ENCODE measurements around the gene CD86. TPM values are rescaled to one million over a fixed set of nuclear protein-coding genes. Genes with fewer than 3 reads are reported as not detected.
"Not testable (repeated sequence)": the region's sequence is repeated elsewhere in the genome, so short reads cannot be mapped to it uniquely, and the experiment has no call there.

Gene CD86
- total RNA-seq, 2 experiments from 2014 or later = 0.08 to 0.12 TPM

- Mint-ChIP-seq H3K27ac (peak overlapping the region; percentile 2), H3K4me1 (peaks cover 15% of the 10 kb centered on the region), H3K4me3 (no peak overlapping the region), H3K36me3 (no peaks in the 10 kb centered on the region), H3K9me3 (peaks cover 9% of the 10 kb centered on the region), H3K27me3 (peaks cover 4% of the 10 kb centered on the region)
- no peak for DNase-seq
Measured at GRCh38 chr3:122031123-122031468, 24.1 kb upstream of the CD86 start.

- peaks cover 14% of the 10 kb centered on the region for H3K9me3 Mint-ChIP-seq
- H3K36me3 Mint-ChIP-seq = no peaks in the 10 kb centered on the region
- no peak overlapping the region for H3K27ac Mint-ChIP-seq
- no peak overlapping the region for H3K4me3 Mint-ChIP-seq
- H3K4me1 Mint-ChIP-seq = peaks cover 15% of the 10 kb centered on the region
- peaks cover 4% of the 10 kb centered on the region for H3K27me3 Mint-ChIP-seq
- no peak for DNase-seq
Measured at GRCh38 chr3:122032531-122032930, 22.6 kb upstream of the CD86 start.

- no peak for DNase-seq
- peaks cover 19% of the 10 kb centered on the region for H3K9me3 Mint-ChIP-seq
- no peak overlapping the region for H3K27ac Mint-ChIP-seq
- peaks cover 3% of the 10 kb centered on the region for H3K36me3 Mint-ChIP-seq
- peaks cover 15% of the 10 kb centered on the region for H3K4me1 Mint-ChIP-seq
- peaks cover 4% of the 10 kb centered on the region for H3K27me3 Mint-ChIP-seq
- no peak overlapping the region for H3K4me3 Mint-ChIP-seq
Measured at GRCh38 chr3:122033023-122033422, 22.1 kb upstream of the CD86 start.

GRCh38 chr3:122047296-122047695, 7.9 kb upstream of the CD86 start:
- not testable (repeated sequence) for DNase-seq, H3K4me1 Mint-ChIP-seq, H3K27ac Mint-ChIP-seq, H3K4me3 Mint-ChIP-seq, H3K9me3 Mint-ChIP-seq, H3K36me3 Mint-ChIP-seq
- peaks cover 15% of the 10 kb centered on the region for H3K27me3 Mint-ChIP-seq

- H3K4me3 Mint-ChIP-seq, DNase-seq, H3K27ac Mint-ChIP-seq, H3K4me1 Mint-ChIP-seq, H3K36me3 Mint-ChIP-seq, H3K9me3 Mint-ChIP-seq: not testable (repeated sequence)
- H3K27me3 Mint-ChIP-seq = peaks cover 19% of the 10 kb centered on the region
Measured at GRCh38 chr3:122047773-122048172, 7.4 kb upstream of the CD86 start.

- Mint-ChIP-seq H3K27ac (no peak overlapping the region), H3K27me3 (peaks cover 42% of the 10 kb centered on the region), H3K4me3 (no peak overlapping the region), H3K36me3 (no peaks in the 10 kb centered on the region), H3K9me3 (no peaks in the 10 kb centered on the region), H3K4me1 (peaks cover 2% of the 10 kb centered on the region)
- no peak for DNase-seq
Measured at GRCh38 chr3:122052968-122053367, 2.2 kb upstream of the CD86 start.

- Mint-ChIP-seq H3K4me3 (no peak overlapping the region), H3K27me3 (peaks cover 33% of the 10 kb centered on the region), H3K9me3 (no peaks in the 10 kb centered on the region), H3K27ac (no peak overlapping the region), H3K36me3 (no peaks in the 10 kb centered on the region), H3K4me1 (peaks cover 2% of the 10 kb centered on the region)
- no peak for DNase-seq
Measured at GRCh38 chr3:122057671-122058070, 2.5 kb downstream of the CD86 start.

GRCh38 chr3:122058294-122058693, 3.1 kb downstream of the CD86 start:
- H3K36me3 Mint-ChIP-seq = no peaks in the 10 kb centered on the region
- no peaks in the 10 kb centered on the region for H3K9me3 Mint-ChIP-seq
- H3K4me1 Mint-ChIP-seq = peaks cover 2% of the 10 kb centered on the region
- H3K27ac Mint-ChIP-seq = no peak overlapping the region
- H3K4me3 Mint-ChIP-seq = no peak overlapping the region
- H3K27me3 Mint-ChIP-seq = peaks cover 27% of the 10 kb centered on the region
- no peak for DNase-seq

- Mint-ChIP-seq H3K4me1 (peaks cover 2% of the 10 kb centered on the region), H3K27ac (no peak overlapping the region)
Measured at GRCh38 chr3:122060040-122060698, 5.0 kb downstream of the CD86 start.

GRCh38 chr3:122063908-122064307, 8.7 kb downstream of the CD86 start:
- Mint-ChIP-seq H3K27me3 (peaks cover 2% of the 10 kb centered on the region), H3K4me3 (no peak overlapping the region), H3K4me1 (no peaks in the 10 kb centered on the region), H3K27ac (no peak overlapping the region), H3K36me3 (no peaks in the 10 kb centered on the region), H3K9me3 (no peaks in the 10 kb centered on the region)
- DNase-seq = no peak

More at GRCh38 chr3:122060040-122060698, 5.0 kb downstream of the CD86 start:
- DNase-seq = no peak
- no peaks in the 10 kb centered on the region for H3K36me3 Mint-ChIP-seq
- no peak overlapping the region for H3K4me3 Mint-ChIP-seq
- H3K27me3 Mint-ChIP-seq = peaks cover 18% of the 10 kb centered on the region
- no peaks in the 10 kb centered on the region for H3K9me3 Mint-ChIP-seq

GRCh38 chr3:122064326-122064725, 9.2 kb downstream of the CD86 start:
- no peak overlapping the region for H3K4me3 Mint-ChIP-seq
- no peaks in the 10 kb centered on the region for H3K27me3 Mint-ChIP-seq
- H3K27ac Mint-ChIP-seq = no peak overlapping the region
- DNase-seq = no peak
- H3K4me1 Mint-ChIP-seq = no peaks in the 10 kb centered on the region
- H3K36me3 Mint-ChIP-seq = no peaks in the 10 kb centered on the region
- no peaks in the 10 kb centered on the region for H3K9me3 Mint-ChIP-seq

GRCh38 chr3:122066331-122067213, 11.4 kb downstream of the CD86 start:
- H3K27ac Mint-ChIP-seq = no peak overlapping the region
- no peak overlapping the region for H3K4me3 Mint-ChIP-seq
- H3K36me3 Mint-ChIP-seq = no peaks in the 10 kb centered on the region

GRCh38 chr3:122067214-122067550, 12.0 kb downstream of the CD86 start:
- H3K36me3 Mint-ChIP-seq = no peaks in the 10 kb centered on the region
- H3K27me3 Mint-ChIP-seq = no peaks in the 10 kb centered on the region
- H3K4me3 Mint-ChIP-seq = no peak overlapping the region
- H3K27ac Mint-ChIP-seq = no peak overlapping the region
- H3K4me1 Mint-ChIP-seq = no peaks in the 10 kb centered on the region
- H3K9me3 Mint-ChIP-seq = no peaks in the 10 kb centered on the region
- DNase-seq = no peak

More at GRCh38 chr3:122066331-122067213, 11.4 kb downstream of the CD86 start:
- Mint-ChIP-seq H3K27me3 (no peaks in the 10 kb centered on the region), H3K4me1 (no peaks in the 10 kb centered on the region), H3K9me3 (no peaks in the 10 kb centered on the region)
- DNase-seq = no peak

GRCh38 chr3:122067588-122068240, 12.6 kb downstream of the CD86 start:
- H3K36me3 Mint-ChIP-seq = no peaks in the 10 kb centered on the region
- H3K4me1 Mint-ChIP-seq = no peaks in the 10 kb centered on the region
- no peak for DNase-seq
- no peak overlapping the region for H3K27ac Mint-ChIP-seq
- no peaks in the 10 kb centered on the region for H3K27me3 Mint-ChIP-seq
- no peak overlapping the region for H3K4me3 Mint-ChIP-seq
- no peaks in the 10 kb centered on the region for H3K9me3 Mint-ChIP-seq

GRCh38 chr3:122074621-122075265, 19.6 kb downstream of the CD86 start:
- Mint-ChIP-seq H3K27me3 (peaks cover 18% of the 10 kb centered on the region), H3K36me3 (no peaks in the 10 kb centered on the region), H3K27ac (no peak overlapping the region), H3K4me3 (no peak overlapping the region), H3K9me3 (no peaks in the 10 kb centered on the region), H3K4me1 (peaks cover 8% of the 10 kb centered on the region)
- no peak for DNase-seq
